Progenitor cell of endocrine pancreas (in vitro differentiated cells): ENCODE measurements around the gene ROCK2. TPM values are rescaled to one million over a fixed set of nuclear protein-coding genes. Genes with fewer than 3 reads are reported as not detected.

Experiments
- DNase-seq: peaks from one replicate; pipeline ENCODE4 v3.0.0; 2021; ENCODE audit warnings: low spot score; ENCODE audit not compliant: unreplicated experiment
- H3K27ac Mint-ChIP-seq: 2 replicates; pipeline ENCODE4 v1.8.0; 2021; ENCODE audit warnings: mild to moderate bottlenecking, moderate library complexity, mixed read lengths
- H3K27me3 Mint-ChIP-seq: 2 replicates; pipeline ENCODE4 v1.8.0; 2021; ENCODE audit warnings: mixed read lengths
- H3K36me3 Mint-ChIP-seq: 2 replicates; pipeline ENCODE4 v1.8.0; 2022; ENCODE audit warnings: mixed read lengths; ENCODE audit not compliant: insufficient read depth
- H3K4me1 Mint-ChIP-seq: 2 replicates; pipeline ENCODE4 v1.8.0; 2021; ENCODE audit warnings: low read depth, mixed read lengths
- H3K4me3 Mint-ChIP-seq: 2 replicates; pipeline ENCODE4 v1.8.0; 2021; ENCODE audit warnings: low read depth, mild to moderate bottlenecking, moderate library complexity, mixed read lengths
- H3K9me3 Mint-ChIP-seq: 2 replicates; pipeline ENCODE4 v1.8.0; 2021; ENCODE audit warnings: low read depth, mixed read lengths
- total RNA-seq: library from RNA; stranded (reverse); gene quantifications from 2 replicates; pipeline ENCODE4 v1.2.1, GENCODE V29; 2021
- TF ChIP-seq, protein P1 (sequence below): fragments of 200-600 bp; sonication (generic); IDR thresholded peaks from one replicate; pipeline ENCODE4 v1.5.0; 2021; ENCODE audit warnings: antibody characterized with exemption, mild to moderate bottlenecking; ENCODE audit not compliant: unreplicated experiment

The ROCK2 gene
- total RNA-seq, 1 donor from 2014 or later = 43.8 TPM

DNA sequence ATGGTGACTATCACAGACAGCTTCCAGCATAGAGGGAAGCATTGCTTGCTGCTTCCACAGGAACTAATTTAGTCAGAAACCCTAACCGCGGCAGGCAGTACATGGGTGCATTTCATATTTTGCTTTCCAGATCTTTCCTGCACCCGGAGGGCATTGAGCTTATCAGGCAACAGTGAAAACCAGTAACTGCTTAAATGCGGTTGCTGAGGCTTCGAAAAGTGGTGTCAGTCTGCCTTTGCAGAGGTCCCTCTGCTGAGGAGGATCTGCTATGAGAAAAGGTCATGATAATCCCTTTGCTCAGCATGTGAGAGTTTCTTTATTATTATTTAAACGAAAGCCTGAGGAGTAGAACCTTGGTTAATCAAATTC is 44.6 kb upstream of the ROCK2 start:
- Mint-ChIP-seq H3K27ac (no peak overlapping the region), H3K9me3 (no peaks in the 10 kb centered on the region), H3K4me1 (peaks cover 31% of the 10 kb centered on the region), H3K36me3 (no peaks in the 10 kb centered on the region), H3K4me3 (no peak overlapping the region), H3K27me3 (no peaks in the 10 kb centered on the region)
- DNase-seq = no peak
- TF ChIP-seq, protein P1, sequence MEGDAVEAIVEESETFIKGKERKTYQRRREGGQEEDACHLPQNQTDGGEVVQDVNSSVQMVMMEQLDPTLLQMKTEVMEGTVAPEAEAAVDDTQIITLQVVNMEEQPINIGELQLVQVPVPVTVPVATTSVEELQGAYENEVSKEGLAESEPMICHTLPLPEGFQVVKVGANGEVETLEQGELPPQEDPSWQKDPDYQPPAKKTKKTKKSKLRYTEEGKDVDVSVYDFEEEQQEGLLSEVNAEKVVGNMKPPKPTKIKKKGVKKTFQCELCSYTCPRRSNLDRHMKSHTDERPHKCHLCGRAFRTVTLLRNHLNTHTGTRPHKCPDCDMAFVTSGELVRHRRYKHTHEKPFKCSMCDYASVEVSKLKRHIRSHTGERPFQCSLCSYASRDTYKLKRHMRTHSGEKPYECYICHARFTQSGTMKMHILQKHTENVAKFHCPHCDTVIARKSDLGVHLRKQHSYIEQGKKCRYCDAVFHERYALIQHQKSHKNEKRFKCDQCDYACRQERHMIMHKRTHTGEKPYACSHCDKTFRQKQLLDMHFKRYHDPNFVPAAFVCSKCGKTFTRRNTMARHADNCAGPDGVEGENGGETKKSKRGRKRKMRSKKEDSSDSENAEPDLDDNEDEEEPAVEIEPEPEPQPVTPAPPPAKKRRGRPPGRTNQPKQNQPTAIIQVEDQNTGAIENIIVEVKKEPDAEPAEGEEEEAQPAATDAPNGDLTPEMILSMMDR = no peak

DNA sequence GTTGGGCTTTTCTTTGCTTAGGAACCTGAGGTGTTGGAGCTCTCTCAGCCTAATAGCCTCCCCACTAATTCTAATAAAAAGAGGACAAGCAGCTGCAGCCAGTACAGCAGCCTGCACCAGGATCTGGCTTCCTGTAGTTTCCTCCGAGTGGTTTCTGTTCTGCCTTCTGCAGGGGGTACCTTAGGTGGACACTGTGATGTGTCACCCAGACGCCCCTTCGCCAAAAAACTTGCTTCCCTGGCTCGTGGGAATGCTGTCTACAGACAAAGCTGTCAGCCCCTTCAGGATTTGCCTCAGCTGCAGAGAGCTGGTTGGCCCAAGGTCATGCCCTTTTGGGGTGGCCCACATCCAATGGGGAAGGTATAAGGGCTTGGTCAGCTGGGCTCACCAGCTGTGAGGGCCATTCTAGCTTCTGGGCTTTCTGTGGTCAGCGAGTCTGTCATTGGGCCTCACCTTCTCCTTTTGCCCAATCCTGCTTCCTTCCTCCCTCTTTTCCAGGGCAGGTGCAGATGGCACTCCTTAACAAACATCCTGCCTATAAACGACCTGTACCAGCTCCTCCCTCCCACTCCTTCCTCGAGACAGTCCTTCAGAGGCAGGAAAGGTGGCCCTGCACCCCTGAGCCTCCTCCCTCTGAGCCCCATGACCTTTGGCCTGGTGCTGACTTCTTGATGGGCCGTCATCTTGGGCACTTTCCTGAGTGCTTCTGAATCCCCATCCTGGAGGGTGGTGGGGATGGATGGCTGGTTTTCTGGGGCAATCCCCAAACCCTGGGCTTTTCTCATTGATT is 44.0 kb upstream of the ROCK2 start:
- Mint-ChIP-seq H3K4me1 (peaks cover 31% of the 10 kb centered on the region), H3K27ac (peak overlapping the region; percentile 69), H3K27me3 (no peaks in the 10 kb centered on the region), H3K9me3 (no peaks in the 10 kb centered on the region), H3K36me3 (no peaks in the 10 kb centered on the region), H3K4me3 (no peak overlapping the region)
- TF ChIP-seq, protein P1 = no peak
- no peak for DNase-seq

DNA sequence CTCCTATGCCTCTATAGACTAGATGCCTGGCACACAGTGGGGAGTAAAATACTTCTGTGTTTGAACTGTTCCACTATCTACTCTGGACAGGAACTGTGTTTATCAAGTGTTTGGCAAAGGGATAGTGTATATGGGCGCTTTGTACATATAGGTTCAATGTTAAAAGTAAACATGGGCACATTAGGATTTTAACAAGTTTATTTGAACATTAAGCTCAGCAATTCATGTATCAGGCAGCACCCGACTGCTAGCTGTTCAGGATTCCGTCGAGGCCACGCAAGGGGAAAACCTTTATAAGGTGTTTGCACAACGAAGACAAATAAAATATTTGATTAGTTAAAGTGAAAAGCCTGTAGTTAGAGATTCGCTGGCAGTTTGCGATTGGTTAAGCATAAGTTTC is 43.4 kb upstream of the ROCK2 start:
- Mint-ChIP-seq H3K27ac (peak overlapping the region; percentile 15), H3K36me3 (no peaks in the 10 kb centered on the region), H3K4me1 (peaks cover 31% of the 10 kb centered on the region), H3K4me3 (no peak overlapping the region), H3K27me3 (no peaks in the 10 kb centered on the region), H3K9me3 (no peaks in the 10 kb centered on the region)
- no peak for DNase-seq
- TF ChIP-seq, protein P1 = no peak

DNA sequence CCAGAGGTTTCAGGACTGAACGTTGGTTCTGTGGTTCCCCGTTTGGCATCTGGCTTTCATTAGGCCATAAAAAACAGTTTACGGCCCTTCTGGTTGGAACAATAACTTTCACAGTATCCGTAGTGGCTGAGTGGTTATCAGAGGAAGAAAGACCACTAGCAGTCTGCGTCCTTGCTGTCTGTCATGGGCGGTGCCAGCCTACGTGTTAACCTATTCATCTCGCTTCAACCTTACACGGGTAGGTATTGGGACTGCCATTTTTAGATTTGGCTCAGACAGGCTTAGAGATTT is 42.6 kb upstream of the ROCK2 start:
- H3K9me3 Mint-ChIP-seq = peaks cover 2% of the 10 kb centered on the region
- H3K4me3 Mint-ChIP-seq = no peak overlapping the region
- TF ChIP-seq, protein P1 = no peak
- no peaks in the 10 kb centered on the region for H3K27me3 Mint-ChIP-seq
- no peak for DNase-seq
- peaks cover 32% of the 10 kb centered on the region for H3K4me1 Mint-ChIP-seq
- H3K36me3 Mint-ChIP-seq = no peaks in the 10 kb centered on the region
- peak overlapping the region; percentile 41 for H3K27ac Mint-ChIP-seq

DNA sequence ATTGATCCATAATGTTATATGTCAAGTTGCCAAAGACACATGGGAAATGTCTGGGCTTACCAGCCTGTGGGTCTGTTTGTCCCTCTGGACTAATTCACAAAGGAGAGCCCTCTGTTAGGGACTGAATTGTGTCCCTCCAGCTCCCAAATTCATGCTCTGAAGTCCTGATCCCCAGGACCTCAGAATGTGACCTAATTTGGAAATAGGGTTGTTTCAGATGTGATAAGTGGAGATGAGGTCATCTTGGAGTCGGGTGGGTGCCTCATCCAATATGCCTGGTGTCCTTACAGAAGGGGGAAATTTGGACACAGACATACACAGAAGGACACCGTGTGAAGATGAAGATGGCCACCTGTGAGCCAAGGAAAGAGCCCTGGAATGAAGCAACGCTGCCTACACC is 41.4 kb upstream of the ROCK2 start:
- Mint-ChIP-seq H3K27ac (peak overlapping the region; percentile 65), H3K4me3 (no peak overlapping the region), H3K9me3 (peaks cover 3% of the 10 kb centered on the region), H3K36me3 (no peaks in the 10 kb centered on the region), H3K4me1 (peaks cover 32% of the 10 kb centered on the region), H3K27me3 (no peaks in the 10 kb centered on the region)
- no peak for DNase-seq
- TF ChIP-seq, protein P1 = no peak
